Measurements from ENCODE around the gene ZP1.

Gene ZP1

GRCh38 chr11:60858731-60859464, 8.4 kb upstream of the ZP1 start:
- no peak for DNase-seq (ENCODE audit: low read depth in 4 of 4, low spot score in 1 of 4)

GRCh38 chr11:60859616-60860250, 7.6 kb upstream of the ZP1 start:
- DNase-seq (ENCODE audit: low read depth in 4 of 4, low spot score in 1 of 4), result no peak

DNA sequence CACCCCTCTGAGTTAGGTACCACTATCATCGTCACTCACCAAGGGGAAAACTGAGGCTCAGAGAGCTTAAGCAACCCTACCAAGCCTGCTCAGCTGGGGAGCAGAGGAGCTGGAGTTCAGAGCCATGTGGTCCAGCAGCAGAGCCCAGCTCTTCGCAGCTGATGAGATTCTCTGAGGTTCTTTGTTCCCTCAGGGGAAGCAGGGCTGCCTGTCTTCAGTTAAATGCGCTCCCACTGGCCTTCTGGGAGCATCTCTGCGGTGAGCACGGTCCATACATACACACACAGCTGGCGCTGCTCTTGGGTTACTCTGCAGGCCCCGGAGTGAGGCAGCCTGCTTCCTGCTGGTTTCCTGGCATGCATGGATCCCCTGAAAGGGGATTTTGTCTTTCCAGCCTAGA, 6.4 kb upstream of the ZP1 start:
- DNase-seq (ENCODE audit: low read depth in 4 of 4, low spot score in 1 of 4), result no peak

DNA sequence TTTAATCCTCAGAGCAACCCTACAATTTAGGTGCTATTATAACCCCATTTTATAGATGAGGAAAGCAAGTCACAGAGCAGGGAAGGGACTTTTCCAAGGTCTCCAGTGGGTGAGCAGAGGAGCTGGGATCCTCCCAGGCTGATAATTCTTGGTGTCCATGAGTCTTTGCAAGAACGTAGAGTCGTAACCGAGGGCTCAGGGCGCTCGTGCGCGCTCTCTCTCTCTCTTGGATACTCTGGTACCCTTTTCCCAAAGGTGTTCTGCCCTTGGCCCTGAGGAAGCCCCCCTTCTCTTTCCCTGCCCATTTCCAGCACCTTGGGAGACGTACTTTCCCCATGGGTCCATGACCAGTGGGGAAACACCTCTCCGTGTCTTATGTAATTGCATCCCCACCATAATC, 5.2 kb upstream of the ZP1 start:
- DNase-seq (ENCODE audit: low read depth in 4 of 4, low spot score in 1 of 4), result no peak

DNA sequence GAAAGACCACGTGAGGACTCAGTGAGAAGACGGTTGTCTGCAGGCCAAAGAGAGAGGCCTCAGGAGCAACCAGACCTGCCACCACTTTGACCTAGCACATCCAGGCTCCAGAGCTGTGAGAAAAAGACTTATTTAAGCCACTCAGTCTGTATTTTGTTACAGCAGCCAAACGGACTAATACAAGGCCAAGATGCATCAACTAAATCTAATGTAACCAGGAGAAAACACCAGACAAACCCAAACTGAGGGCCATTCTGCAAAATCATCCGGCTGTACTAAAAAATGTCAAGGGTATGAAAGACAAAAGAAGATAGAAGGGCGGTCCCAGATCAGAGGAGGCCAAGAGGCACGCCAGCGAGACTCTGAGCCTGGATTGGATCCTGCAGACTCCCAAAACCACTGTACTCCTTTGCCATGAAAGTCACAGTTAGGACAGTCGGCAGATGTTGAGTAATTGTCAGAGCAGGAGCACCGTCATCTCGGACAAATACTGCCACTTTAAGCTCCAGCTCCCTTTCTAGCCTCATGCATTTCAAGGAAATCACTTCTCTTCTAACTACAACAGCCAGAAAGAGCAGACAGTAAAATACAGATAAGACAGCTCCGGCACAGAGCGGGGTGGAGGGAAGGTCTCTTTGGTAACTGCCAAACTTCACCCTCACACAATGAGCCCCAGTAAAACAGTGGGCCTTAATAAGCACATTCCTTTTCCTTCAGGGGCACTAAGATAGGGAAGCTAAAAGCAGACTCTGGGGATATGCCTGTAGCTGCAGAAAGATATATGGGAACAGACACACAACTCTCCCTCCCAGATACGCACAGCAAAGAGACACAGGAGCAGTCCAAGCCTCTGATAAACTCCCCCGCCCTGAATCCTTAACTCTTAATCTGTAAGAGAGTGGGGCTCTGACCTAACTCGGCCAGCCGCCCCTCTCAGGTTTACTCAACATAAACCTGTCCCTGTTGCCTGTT, 3.5 kb upstream of the ZP1 start:
- no peak for DNase-seq (ENCODE audit: low read depth in 4 of 4, low spot score in 1 of 4)

- DNase-seq (ENCODE audit: low read depth in 4 of 4, low spot score in 1 of 4), result no peak
These were observed 2.4 kb upstream of the ZP1 start for GRCh38 chr11:60864856-60865513.

- DNase-seq (ENCODE audit: low read depth in 4 of 4, low spot score in 1 of 4), result no peak
These were observed 734 bp downstream of the ZP1 start for GRCh38 chr11:60867871-60868681.

GRCh38 chr11:60868682-60869450, 1.5 kb downstream of the ZP1 start:
- DNase-seq (ENCODE audit: low read depth in 4 of 4, low spot score in 1 of 4), result no peak

DNA sequence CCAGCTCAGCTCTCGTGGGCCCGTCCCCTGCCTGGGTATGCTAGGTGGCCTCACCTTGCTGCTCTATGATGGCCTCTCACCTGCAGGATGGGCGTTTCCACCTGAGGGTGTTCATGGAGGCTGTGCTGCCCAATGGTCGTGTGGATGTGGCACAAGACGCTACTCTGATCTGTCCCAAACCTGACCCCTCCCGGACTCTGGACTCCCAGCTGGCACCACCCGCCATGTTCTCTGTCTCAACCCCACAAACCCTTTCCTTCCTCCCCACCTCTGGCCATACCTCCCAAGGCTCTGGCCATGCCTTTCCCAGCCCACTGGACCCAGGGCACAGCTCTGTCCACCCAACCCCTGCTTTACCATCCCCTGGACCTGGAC, 2.1 kb downstream of the ZP1 start:
- DNase-seq (ENCODE audit: low read depth in 4 of 4, low spot score in 1 of 4), result no peak

- DNase-seq (ENCODE audit: low read depth in 4 of 4, low spot score in 1 of 4), result no peak
These were observed 2.9 kb downstream of the ZP1 start for GRCh38 chr11:60870276-60870675.

DNA sequence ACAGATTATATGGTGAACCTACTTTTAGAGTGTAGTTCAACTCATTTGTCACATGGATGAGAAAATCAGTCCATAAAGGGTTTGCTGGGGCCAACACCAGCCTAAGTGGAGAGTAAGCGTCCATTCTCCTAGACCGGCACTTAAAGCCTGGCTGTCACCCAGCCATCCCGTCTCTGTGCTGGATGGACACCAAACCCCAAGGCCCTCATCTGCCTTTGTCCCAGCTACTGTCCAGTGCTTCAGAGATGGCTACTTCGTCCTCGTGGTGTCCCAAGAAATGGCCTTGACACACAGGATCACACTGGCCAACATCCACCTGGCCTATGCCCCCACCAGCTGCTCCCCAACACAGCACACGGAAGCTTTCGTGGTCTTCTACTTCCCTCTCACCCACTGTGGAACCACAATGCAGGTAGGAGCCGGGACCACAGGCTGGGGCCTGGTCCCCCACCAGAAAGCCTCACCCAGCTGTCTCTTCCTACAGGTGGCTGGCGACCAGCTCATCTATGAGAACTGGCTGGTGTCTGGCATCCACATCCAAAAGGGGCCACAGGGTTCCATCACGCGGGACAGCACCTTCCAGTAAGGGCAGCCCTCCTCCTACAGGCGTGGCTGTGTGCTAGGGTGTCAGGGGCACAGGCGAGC, 3.5 kb downstream of the ZP1 start:
- DNase-seq (ENCODE audit: low read depth in 4 of 4, low spot score in 1 of 4), result no peak

- DNase-seq (ENCODE audit: low read depth in 4 of 4, low spot score in 1 of 4), result no peak
These were observed 4.2 kb downstream of the ZP1 start for GRCh38 chr11:60871378-60872061.

DNA sequence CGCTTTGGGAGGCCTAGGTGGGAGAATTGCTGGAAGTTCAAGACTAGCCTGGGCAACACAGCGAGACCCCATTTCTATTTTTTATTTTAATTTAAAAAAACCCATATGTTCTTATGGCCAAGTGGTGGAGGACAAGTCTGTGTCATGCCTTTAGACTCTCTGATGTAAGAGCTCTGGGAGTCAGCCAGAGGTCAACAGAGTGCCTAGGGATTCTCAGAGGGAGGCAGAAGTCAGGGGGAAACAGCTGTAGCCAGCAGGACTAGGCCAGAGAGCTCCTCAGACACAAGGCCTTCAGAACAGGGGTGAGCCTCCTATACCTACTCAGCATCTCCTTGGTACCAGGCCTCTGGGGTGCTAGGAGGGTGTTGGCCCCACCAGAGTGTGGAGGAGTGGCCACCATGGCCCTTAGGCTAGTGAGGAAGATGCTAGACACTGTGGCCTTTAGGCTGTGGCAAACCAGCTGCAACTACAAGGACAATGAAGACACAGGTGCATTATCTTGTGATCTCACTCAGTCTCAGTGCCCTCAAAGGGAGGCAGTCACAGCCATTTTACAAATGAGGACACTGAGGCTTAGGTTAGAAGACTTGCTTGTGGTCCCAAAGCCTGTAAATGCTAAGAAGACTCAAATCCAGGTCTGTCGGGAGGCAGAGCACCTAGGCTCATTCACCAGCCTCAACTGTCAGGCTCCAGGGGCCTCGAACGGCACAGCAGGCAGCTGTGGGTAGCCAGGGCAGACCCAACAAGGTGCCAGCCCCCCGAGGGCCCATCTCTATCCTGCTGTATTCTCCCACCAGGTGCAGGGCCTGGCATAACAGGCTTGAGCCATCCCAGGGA, 5.0 kb downstream of the ZP1 start:
- DNase-seq (ENCODE audit: low read depth in 4 of 4, low spot score in 1 of 4), result no peak

DNA sequence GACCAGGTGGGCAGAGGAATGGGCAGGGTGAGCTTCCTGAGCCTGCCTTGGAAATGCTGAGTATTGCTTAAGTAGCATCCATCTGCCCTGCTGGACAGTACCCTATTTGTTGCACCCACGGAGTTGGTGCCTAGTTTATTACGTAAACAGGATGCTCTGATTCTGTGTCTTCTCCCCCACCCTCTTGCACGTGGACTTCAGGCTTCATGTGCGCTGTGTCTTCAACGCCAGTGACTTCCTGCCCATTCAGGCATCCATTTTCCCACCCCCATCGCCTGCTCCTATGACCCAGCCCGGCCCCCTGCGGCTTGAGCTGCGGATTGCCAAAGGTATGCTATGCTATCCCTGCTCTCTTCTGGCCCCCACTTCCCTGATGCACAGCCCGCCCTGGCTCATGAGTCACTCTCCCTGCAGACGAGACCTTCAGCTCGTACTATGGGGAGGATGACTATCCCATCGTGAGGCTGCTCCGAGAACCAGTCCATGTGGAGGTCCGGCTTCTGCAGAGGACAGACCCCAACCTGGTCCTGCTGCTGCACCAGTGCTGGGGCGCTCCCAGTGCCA, 5.7 kb downstream of the ZP1 start:
- DNase-seq (ENCODE audit: low read depth in 4 of 4, low spot score in 1 of 4), result no peak

DNA sequence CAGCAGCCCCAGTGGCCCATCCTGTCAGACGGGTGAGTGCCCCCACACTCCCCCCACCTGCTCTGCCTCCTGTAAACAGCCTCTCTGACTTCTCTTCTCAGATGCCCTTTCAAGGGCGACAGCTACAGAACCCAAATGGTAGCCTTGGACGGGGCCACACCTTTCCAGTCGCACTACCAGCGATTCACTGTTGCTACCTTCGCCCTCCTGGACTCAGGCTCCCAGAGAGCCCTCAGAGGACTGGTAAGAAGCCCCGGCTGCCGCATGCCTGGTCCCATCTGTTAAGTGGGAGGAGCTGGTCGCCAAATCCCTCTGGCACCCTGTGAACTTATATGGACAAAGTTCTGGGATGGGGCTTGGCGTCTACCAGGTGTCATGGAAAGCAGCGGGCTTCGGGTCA, 6.2 kb downstream of the ZP1 start:
- no peak for DNase-seq (ENCODE audit: low read depth in 4 of 4, low spot score in 1 of 4)

GRCh38 chr11:60874421-60875365, 7.4 kb downstream of the ZP1 start:
- no peak for DNase-seq (ENCODE audit: low read depth in 4 of 4, low spot score in 1 of 4)
